Activated CD4-positive, CD25-positive, alpha-beta regulatory T cell treated with anti-CD3 and anti-CD28 coated beads, Interleukin-2, amount 50 U/mL, for 72 hours (primary cell): ENCODE measurements around the gene EPC1.
"Not testable (repeated sequence)": the region's sequence is repeated elsewhere in the genome, so short reads cannot be mapped to it uniquely, and the experiment has no call there.

Experiments
- DNase-seq: peaks from one replicate; pipeline ENCODE4 v3.0.0; 2021

The EPC1 gene

DNA sequence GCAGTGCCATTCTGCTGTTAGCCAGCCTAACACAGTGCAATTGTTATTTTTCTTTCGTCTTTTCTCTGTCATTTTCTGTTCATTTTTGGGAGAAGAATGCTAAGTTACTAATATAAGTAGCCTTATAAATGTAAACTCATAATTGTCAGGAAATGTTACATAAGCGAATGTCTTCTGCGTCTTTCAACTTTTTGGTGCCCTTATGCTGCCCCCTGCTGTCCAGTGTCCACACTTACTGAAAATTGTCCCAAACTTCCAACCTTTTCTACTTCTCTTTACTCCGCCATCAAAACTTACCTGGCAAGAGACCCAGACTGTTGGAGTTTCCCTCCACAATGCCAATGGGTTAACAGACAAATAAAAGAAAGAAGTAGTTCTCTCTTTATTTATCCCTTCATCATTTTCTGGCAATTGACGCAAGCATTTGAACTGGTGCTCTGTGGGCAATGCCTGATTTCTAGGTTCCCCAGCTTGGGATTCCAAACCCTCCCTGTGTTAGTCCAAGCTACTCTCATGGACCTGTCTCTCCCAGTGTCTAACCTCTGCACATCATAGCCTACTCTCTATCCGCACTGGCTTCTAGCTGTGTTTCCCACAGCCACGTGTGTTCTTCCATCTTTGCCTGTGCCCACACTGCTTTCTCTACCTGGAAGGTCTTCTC lies 21.0 kb upstream of the EPC1 start:
- DNase-seq = peak; percentile 65

DNA sequence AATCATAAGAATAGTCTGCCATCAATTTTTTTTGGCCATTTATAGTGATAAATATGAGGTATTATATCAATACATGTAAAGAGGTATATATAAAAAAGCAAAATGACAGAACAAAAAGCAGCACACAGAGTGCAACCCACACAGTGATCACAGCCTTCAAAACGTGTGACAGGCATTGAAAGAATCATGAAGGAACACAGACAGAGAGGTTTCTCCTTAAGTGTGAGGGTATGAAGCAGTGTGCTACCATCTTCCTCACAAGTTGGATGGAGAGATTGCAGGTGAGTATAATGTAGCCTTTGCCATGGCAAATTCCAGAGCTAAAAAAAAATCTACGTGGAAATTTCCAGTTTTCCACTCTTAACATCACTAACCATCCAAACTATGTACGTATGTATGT lies 19.6 kb upstream of the EPC1 start:
- no peak for DNase-seq

DNA sequence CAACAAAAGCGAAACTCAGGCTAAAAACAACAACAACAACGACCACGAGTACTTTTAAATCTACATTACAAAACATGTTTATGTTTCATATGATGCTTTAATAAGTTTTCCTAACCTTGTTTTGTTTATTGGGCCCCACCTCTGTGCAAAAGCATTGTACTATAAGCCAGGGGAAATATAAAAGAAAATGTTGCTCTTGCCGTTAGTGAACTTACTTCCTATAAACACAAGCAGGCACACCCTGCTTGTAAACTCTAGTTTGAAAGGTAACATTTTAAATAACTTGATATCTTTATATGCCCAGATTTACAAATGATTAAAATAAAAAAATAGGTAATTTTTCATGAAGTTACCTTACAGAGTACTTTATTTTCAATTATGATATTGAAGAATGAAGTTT lies 19.2 kb upstream of the EPC1 start:
- DNase-seq = no peak

DNA sequence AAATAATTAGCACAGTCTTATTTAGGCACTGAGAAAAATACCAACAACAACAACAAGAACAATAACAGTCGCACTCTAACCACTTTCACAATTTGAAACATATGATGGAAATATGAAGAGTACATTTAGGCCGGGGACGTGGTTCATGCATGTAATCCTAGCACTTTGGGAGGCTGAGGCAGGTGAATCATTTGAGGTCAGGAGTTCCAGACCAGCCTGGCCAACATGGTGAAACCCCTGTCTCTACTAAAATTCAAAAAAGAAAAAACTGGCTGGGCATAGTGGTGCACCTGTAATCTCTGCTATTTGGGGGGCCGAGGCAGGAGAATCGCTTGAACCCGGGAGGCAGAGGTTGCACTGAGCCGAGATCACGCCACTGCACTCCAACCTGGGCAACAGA lies 18.4 kb upstream of the EPC1 start:
- not testable (repeated sequence) for DNase-seq

DNA sequence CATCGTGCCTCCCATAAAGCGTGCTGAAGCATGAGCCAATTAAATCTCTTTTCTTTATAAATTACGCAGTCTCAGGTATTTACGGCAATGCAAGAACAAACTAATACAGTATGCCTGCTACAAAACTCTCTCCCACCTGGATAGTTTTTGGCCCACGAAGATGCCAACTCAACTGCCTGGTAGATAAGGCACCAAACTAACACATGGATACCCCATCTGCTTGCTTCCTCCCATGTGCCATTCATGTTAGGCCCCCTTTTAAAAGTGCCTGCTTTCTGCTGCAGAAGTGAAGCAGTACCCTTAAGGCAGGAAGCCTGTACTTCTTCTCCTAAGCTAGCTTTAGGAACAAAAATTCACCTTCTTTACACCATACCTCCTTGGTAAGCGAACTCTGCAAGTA lies 15.6 kb upstream of the EPC1 start:
- no peak for DNase-seq

DNA sequence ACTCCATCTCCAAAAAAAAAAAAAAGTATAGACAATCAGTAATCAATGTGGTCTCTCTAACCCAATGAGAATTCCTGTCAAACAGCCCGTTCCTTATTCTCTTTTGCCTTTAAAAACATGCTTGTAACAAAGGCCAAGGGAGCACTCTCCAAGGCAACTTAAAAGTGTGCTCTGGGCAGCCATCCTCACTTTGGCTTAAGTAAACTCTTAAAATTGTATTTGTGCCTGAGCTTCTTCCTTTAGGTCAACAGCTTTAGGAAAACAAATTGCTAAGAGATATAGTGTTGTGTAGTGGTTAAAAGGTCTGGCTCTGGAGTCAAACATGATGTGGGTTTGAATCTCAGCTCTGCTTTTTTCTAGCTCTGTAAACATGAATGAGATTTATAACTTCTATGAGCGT lies 13.9 kb upstream of the EPC1 start:
- no peak for DNase-seq

DNA sequence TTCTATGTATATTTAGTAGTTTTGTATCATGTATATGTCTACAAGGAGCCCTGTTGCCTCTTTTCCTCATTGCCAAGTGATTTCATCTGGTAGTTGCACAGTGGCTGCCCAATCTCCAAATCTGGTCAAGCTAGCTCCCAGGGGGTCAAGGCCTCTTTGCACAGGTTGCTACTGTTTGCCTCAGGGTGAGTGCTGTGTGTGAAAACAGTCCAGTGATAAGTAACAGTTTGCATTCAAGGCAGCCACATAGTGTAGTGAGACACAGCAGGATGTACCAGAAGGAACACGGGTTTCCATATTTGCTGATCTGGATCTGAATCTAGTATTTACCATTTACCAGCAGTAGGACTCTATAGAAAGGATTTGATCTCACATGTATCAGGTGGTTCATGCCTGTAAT lies 13.3 kb upstream of the EPC1 start:
- DNase-seq = no peak

DNA sequence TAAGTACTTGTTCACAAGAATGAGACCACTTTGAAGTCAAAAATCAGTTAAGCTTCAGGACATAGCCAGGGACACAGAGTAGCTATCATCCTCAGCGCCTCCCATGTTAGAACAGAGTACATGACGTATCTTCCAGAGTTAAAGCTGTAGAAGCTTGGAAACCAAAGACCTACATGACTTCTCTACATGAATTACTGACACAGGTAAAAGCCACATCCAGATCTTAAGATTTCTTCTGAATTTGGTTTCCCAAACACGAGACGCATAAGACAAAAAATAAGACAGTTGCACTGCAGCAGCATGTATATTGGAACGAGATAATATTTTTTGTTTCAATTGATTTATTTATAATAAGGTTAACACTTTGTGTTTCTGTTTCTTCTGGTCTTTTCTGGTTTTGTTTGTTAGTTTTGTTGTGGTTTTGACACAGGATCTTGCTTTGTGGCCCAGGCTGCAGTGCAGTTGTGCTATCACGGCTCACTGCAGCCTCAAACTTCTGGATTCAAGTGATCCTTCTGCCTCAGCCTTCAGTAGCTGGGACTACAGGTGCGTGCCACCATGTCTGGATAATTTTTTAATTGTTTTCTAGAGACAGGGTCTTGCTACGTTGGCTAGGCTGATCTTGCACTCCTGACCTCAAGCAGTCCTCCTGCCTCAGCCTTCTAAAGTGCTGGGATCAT lies 10.2 kb upstream of the EPC1 start:
- DNase-seq = no peak

DNA sequence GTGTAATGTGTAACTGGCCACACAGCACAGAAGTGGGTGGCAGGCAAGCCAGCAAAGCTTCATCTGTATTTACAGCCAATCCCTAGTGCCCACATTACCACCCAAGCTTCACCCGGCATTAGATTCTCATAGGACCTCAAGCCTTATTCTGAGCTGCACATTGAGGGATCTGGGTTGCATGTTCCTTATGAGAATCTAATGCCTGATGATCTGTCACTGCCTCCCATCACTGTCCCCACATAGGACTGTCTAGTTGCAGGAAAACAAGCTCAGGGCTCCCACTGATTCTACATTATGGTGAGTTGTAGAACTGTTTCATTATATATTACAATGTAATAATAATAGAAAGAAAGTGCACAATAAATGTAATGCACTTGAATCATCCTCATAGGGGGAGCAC lies 7.7 kb upstream of the EPC1 start:
- not testable (repeated sequence) for DNase-seq

DNA sequence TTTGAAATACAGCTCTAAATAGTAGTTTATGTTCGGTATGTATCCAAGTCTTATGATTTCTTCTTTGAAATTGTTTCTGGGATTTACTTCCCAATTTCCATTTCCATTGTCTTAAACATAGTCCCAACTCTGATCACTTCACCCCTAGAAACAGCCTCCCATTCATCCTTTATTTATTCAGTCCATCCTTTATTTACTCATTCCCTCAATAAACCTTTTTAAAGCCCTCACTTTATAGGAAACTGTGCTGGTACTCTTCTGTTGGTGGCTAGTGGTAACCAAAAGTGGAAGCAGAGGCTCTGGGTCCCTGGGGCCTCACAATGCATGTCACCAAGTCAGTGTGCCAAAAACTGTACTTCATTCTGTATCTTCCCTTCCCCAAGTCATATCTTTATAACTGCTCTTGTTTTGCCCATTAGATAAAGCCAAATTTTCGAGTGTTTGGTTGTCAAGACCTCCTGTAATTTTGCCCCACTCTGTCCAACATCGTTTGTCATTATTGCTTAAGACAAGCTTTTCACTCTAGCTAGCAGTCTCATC lies 3.9 kb upstream of the EPC1 start:
- DNase-seq = no peak

DNA sequence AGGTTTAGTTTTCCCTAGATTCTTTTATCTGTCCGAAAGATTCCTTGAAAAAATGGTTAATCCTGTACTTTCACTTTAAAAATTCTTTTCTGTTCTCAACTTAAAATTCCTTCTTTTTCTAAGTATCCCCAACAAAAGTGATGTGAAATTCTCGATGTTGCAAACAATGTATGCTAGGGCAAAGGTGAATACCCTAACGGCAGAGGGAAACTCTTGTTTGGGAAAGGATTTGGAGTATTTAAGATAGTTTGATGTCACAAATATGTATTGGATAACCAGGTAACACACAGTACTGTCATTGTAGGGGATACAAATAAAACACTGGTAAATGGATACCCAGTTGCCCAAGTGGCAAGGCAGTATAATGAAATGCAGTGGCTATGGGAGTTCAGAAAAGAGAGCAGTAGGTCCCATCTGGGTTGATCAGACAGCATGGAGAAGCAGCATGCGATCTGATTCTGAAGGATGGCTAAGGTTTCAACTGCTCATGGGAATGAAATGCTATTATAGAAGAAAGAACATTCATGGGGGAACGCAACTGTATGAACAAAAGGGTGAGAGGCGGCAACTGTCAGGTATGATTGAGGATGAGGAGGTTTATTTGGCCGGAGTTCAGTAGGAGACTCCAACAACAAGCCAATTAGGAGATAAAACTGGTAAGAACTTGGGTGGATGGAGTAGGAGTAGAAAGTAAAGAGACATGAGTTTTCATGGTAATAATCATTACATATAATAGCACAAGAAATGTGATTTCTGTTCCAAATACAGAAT lies 3.2 kb upstream of the EPC1 start:
- DNase-seq = no peak

DNA sequence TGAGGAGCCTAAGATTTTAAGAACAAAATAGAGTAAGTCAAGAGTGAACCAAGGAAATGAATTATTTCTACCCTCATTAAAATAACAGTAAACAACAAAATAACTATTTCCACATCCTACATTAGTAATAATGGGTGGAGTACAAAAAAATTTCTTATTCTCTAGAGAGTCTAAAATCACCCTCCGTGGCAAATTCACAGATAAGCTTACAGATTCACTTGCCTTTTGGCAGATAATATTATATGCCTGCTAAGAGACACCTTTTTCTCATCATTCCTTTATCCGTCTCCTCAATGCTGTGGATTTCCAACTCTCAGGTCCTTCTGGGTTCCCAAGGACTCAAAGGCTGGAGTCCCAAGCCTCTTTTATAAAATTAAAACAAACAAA lies 2.2 kb upstream of the EPC1 start:
- DNase-seq = no peak

DNA sequence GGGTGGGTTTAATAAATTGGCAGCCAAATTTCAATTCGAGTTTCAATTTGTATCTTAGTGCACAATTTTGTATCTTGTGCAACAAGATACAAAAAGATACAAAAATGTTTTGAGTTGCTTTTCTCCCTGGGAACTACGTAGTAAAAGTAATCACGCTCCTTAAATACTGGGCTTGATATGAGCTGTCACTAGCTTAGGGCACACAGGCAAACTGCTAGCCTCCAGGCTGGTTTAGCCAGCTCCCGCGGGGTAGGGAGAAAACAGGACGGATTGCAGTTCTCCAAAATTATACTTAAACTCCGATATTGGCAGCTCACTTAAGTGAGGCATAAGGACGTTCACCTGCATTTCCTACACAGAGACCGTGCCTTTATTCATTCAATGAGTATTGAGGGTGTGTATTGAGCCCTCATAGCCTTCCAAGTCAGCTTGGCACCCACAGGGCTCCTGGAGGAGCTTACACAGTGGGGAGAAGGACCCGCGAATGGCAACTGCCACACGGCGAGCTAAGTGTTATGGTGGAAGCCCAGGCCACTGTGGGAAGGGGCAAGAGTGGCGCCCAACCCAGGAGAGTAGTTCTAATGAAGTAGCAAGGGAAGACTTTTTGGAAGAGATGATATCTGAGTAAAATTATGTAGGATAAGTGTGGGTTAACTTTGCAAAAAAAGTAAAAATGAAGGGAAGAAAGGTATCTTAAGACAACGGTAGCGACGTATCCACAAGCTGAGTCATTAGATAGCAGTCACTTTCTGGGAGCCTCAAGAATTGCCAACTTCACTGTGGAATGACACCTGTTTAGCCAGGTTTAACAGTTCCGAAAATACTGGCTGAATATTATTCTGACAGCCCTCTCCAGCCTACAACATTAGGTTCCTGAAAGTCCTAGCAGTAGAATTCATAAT lies 1.6 kb upstream of the EPC1 start:
- DNase-seq = no peak

DNA sequence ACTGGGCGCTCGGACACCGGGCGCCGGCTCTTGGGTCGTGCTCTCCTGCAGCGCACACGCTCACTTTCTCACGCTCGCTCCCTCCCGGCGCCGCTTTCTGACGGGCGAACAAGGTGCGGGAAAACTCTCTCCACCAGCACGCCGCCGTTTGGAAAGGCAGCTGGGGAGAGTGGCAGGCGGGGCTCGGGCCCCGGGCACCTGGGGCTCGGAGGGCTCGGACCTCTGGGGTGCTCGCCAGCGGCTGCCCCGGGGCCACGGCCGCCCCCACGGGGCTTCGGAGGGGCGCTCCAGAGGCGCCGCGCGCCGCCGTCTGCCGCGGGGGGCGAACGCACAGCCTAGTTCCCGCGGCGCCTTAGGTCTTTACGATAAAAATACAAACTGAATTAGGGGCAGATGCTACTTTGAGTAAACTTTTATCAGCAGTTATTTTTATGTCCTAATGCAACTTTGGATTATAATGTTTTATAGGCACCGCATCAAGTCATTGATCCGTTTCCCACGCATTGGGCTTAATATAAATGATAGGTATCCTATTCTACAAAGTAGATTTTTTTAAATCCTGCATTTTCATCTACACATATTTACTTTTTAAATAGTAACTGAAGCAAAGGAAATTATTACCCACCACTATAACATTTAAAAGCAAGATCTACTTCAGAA lies 535 bp upstream of the EPC1 start:
- DNase-seq = no peak

DNA sequence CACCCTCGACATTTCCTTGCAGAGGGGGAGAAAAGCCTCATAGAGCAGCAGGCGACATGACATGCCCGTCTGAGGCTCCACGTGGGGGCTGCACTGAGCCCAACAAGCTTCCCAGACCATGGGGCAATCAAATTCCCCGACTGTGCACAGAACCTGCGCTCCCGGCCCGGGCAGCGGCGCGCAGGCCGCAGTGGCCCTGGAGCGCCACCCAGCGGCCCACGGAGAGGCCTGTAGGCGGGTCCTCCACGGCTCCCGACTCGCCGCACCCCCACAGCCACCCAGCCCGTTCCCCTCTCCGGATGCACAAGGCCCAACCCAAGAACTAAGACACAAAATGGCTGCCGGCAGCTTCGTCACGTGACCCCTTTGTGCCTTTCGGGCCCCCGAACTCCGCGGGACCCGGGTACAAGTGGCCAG lies 816 bp downstream of the EPC1 start:
- peak; percentile 94 for DNase-seq

DNA sequence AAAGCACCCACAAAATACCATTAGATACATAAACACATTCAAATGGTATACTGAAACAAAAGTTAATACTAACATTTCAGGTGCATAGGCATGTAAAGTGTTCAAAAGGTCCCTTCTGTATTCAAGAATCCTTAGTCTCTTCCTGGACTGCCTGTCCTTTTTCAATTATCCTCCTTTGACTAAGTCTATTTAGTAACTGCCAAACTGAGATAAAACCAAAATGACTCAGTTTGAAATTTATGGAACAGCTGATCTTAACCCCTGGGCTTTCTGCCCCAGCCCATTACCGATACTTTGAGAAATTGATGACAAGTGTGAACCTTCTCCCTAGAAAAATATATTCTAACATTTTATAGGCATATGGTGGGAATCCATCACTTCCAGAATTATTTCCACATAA lies 5.4 kb downstream of the EPC1 start:
- DNase-seq = no peak

DNA sequence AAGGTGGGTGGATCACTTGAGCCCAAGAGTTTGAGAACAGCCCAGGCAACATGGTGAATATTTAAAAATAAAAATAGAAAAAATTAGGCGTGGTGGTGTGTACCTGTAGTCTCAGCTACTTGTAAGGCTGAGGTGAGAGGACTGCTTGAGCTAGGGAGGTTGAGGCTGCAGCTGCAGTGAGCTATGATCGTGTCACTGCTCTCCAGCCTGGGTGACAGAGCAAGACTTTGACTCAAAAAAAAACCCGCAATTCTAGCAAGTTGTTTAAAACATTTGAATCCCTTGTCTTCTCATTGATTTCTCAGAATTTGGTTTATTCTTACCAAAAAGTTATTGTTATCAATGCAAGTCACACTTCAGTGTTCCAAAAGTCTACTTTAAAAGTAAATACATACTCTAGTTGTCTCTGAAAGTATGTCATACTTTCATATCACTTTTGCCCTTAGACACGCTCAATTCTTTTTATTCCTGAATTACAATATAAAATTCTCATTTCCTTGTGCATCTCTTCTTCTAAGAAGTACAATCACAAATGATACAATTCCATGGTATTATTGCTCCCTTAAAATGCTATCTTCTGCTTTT lies 6.3 kb downstream of the EPC1 start:
- no peak for DNase-seq

DNA sequence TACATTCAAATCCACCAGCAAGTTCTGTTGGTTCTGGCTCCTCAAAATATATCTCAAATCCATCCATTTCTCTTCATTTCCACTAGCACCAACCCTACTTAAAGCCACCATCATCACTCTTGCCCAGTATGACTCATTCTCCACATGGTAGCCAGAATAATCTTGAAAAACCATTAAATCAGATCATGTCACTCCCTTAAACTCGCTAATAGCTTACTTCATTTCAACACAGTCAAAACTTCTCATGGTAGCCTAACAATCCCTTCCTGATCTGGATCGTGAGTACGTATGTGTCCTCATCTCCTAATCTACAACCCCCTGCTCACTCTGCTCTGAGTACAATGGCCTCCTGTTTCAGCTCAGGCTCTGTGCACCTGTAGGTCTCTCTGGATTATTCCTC lies 8.7 kb downstream of the EPC1 start:
- DNase-seq = no peak

DNA sequence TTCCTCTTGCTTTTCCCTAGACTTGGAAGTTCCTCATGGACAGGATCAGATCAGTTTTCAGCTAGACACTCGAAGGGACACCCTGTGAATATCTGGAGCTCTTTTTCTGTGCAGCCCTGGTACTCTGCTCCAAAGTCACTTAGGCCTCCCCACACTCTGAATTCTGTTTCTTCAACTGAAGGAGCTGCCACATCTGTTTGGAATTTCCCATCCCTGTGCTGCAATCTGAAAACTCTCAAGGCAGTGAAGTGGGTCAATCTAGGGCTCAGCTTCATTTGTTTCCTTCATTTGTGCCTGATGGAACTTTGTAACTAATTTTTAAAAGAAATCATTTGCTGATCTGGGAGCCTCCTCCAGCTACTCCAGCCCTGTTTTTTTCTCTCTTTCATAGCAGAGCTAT lies 9.6 kb downstream of the EPC1 start:
- DNase-seq = no peak

DNA sequence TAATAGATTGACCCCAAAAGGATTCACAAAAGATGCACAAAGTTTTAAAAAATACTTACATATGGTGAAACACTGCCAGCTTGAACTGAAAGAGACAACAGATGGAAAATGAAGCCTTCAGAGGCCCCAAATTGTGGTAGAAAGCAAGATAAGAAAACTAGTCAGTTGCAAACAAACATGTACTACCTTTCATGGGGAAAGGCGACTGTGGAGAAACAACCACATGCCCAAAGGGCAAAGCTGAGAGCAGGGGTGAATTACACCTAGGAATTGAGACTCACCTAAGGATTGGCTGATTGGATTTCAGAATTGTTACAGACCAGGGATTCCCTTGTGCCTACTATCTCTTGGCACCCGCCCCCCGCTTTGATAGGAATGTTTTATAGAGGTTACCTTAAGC lies 13.1 kb downstream of the EPC1 start:
- no peak for DNase-seq

DNA sequence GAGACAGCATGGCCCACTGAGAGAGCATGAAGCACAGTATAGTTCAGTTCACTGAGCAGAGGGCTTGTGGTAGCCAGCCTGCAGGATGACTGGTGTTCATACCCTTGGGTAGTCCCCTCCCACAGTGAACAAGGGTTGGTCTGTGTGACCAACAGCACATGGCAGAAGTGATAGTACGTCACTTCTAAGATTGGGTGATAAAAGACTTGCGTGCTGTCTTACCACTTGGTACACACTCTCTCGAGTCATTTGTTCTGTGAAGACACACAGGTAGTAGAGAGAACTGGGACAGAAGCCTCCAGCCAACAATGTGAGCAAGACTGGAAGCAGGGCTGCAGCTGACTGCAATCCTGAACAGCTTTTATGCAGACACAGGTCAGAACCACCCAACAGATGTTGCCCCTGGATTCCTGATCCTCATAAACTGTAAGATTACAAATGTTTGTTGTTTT lies 14.6 kb downstream of the EPC1 start:
- peak; percentile 66 for DNase-seq

DNA sequence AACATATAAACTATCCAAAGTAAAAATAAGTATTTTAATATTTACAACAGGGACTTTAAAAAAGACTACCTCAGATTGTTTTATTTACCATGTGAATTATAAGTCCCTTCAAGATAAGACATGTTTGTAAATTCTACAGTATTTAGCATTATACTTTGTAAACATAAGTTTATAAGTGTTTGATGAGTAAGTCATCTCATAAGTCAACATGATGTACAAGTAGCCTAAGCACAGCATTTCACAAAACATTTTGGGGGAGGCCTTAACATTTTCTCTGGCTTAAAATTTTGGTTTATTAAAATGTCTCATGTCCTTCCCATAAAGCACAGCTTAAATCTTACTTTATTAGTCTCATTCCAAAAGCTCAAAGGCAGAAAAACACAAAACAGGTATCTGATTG lies 15.4 kb downstream of the EPC1 start:
- no peak for DNase-seq
